C4-2B (cell line): ENCODE data around the gene GTF2A1L.

ENCODE experiments used
- ZFX ChIP-seq: fragments of 450-650 bp; IDR thresholded peaks from 2 replicates; pipeline ENCODE4 v1.6.1; 2017
- TF ChIP-seq, protein P1 (sequence below): fragments of 450-650 bp; conservative IDR thresholded peaks from 2 replicates; pipeline ENCODE4 v1.5.1; 2017; ENCODE audit warnings: mild to moderate bottlenecking

- TF ChIP-seq, protein P1, sequence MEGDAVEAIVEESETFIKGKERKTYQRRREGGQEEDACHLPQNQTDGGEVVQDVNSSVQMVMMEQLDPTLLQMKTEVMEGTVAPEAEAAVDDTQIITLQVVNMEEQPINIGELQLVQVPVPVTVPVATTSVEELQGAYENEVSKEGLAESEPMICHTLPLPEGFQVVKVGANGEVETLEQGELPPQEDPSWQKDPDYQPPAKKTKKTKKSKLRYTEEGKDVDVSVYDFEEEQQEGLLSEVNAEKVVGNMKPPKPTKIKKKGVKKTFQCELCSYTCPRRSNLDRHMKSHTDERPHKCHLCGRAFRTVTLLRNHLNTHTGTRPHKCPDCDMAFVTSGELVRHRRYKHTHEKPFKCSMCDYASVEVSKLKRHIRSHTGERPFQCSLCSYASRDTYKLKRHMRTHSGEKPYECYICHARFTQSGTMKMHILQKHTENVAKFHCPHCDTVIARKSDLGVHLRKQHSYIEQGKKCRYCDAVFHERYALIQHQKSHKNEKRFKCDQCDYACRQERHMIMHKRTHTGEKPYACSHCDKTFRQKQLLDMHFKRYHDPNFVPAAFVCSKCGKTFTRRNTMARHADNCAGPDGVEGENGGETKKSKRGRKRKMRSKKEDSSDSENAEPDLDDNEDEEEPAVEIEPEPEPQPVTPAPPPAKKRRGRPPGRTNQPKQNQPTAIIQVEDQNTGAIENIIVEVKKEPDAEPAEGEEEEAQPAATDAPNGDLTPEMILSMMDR = peak; percentile 73
- no peak for TF ChIP-seq ZFX
Observed at GRCh38 chr2:48600204-48600813, 17.3 kb upstream of the GTF2A1L start.
